Endodermal cell (in vitro differentiated cells): ENCODE data around the gene PTOV1. TPM values are rescaled to one million over a fixed set of nuclear protein-coding genes. Genes with fewer than 3 reads are reported as not detected.

ENCODE experiments used
- DNase-seq: peaks from one replicate; pipeline ENCODE4 v3.0.0-alpha.2; 2017
- H3K27ac ChIP-seq: 2 replicates; pipeline ENCODE4 v1.5.1; 2013; ENCODE audit warnings: mild to moderate bottlenecking, low read depth, low read length, moderate library complexity
- H3K27me3 ChIP-seq: 2 replicates; pipeline ENCODE4 v1.6.1; 2013; ENCODE audit warnings: mild to moderate bottlenecking, low read length, moderate library complexity; ENCODE audit not compliant: insufficient read depth, control insufficient read depth, poor library complexity, severe bottlenecking
- H3K36me3 ChIP-seq: 2 replicates; pipeline ENCODE4 v1.7.0; 2013; ENCODE audit warnings: mild to moderate bottlenecking, low read length, moderate library complexity; ENCODE audit not compliant: control insufficient read depth, insufficient read depth
- H3K4me1 ChIP-seq: one replicate; pipeline ENCODE4 v1.7.0; 2013; ENCODE audit warnings: low read length; ENCODE audit not compliant: control insufficient read depth, insufficient read depth
- H3K4me3 ChIP-seq: 2 replicates; pipeline ENCODE4 v1.5.1; 2013; ENCODE audit warnings: mild to moderate bottlenecking, low read length, moderate library complexity
- H3K9ac ChIP-seq: 2 replicates; pipeline ENCODE4 v1.6.1; 2013; ENCODE audit warnings: mild to moderate bottlenecking, low read length, moderate library complexity; ENCODE audit not compliant: poor library complexity, severe bottlenecking; ENCODE audit errors: extremely low read depth
- H3K9me3 ChIP-seq: 2 replicates; pipeline ENCODE4 v1.6.1; 2013; ENCODE audit warnings: mild to moderate bottlenecking, low read length, moderate library complexity; ENCODE audit not compliant: control insufficient read depth
- H3K27ac Mint-ChIP-seq: 2 replicates; pipeline ENCODE4 v1.8.0; 2020; ENCODE audit warnings: mixed read lengths
- H3K27me3 Mint-ChIP-seq: 2 replicates; pipeline ENCODE4 v1.8.0; 2021; ENCODE audit warnings: mild to moderate bottlenecking, mixed read lengths; ENCODE audit not compliant: insufficient read depth
- H3K36me3 Mint-ChIP-seq: 2 replicates; pipeline ENCODE4 v1.8.0; 2020; ENCODE audit warnings: low read depth, mixed read lengths
- H3K4me1 Mint-ChIP-seq: 2 replicates; pipeline ENCODE4 v1.8.0; 2020; ENCODE audit warnings: mixed read lengths
- H3K4me3 Mint-ChIP-seq: 2 replicates; pipeline ENCODE4 v1.8.0; 2020; ENCODE audit warnings: mild to moderate bottlenecking, moderate library complexity, mixed read lengths
- H3K9me3 Mint-ChIP-seq: 2 replicates; pipeline ENCODE4 v1.8.0; 2020; ENCODE audit warnings: mild to moderate bottlenecking, mixed read lengths
- CTCF ChIP-seq: fragments of 200-600 bp; sonication (generic); conservative IDR thresholded peaks from 2 replicates; pipeline ENCODE4 v1.5.0; 2021; ENCODE audit warnings: antibody characterized with exemption, mild to moderate bottlenecking
- WGBS, 2 experiments: methylation state at CpG; one replicate each; pipeline versions ENCODE4 v1.1.5 to v1.1.7; 2013; ENCODE audit warnings: missing lambda C conversion rate in 2 of 2, mixed read lengths in 1 of 2; ENCODE audit not compliant: insufficient coverage in 1 of 2, insufficient read length in 1 of 2; 5-methylcytosine and 5-hydroxymethylcytosine counted together
- total RNA-seq, 2 donors: library from RNA; stranded (reverse); fragmentation: NEBNext Ultra II Directional in 1 of 2; extraction: Animal tissue kit (Norgen Biotek cat#: 25700) in 1 of 2; gene quantifications; 2 replicates in 1 of 2; 3 replicates in 1 of 2; pipeline ENCODE4 v1.2.1, GENCODE V29; 2021

Gene PTOV1
- total RNA-seq, 2 donors from 2014 or later, result 279 to 287 TPM

GRCh38 chr19:49837009-49837310 lies 14.0 kb upstream of the PTOV1 start:
- no peaks in the 10 kb centered on the region for H3K4me1 Mint-ChIP-seq
- TF ChIP-seq CTCF, result no peak
- H3K9ac ChIP-seq, result no peak overlapping the region
- no peaks in the 10 kb centered on the region for H3K9me3 ChIP-seq
- 92 to 100% methylated on average over 1 to 5 of the region's 5 CpGs for WGBS, 2 experiments
- H3K27me3 ChIP-seq, result no peaks in the 10 kb centered on the region
- DNase-seq, result no peak
- no peak overlapping the region for H3K27ac ChIP-seq
- H3K36me3 Mint-ChIP-seq, result peaks cover 63% of the 10 kb centered on the region
- H3K9me3 Mint-ChIP-seq, result no peaks in the 10 kb centered on the region
- no peaks in the 10 kb centered on the region for H3K27me3 Mint-ChIP-seq
- no peak overlapping the region for H3K27ac Mint-ChIP-seq
- no peak overlapping the region for H3K4me3 ChIP-seq
- no peak overlapping the region for H3K4me3 Mint-ChIP-seq
- peaks cover 38% of the 10 kb centered on the region for H3K36me3 ChIP-seq
- H3K4me1 ChIP-seq, result no peaks in the 10 kb centered on the region

GRCh38 chr19:49837425-49837824 lies 13.5 kb upstream of the PTOV1 start:
- H3K27ac Mint-ChIP-seq, result no peak overlapping the region
- no peak for TF ChIP-seq CTCF
- H3K4me1 ChIP-seq, result no peaks in the 10 kb centered on the region
- no peaks in the 10 kb centered on the region for H3K9me3 Mint-ChIP-seq
- H3K4me3 ChIP-seq, result no peak overlapping the region
- no peak overlapping the region for H3K4me3 Mint-ChIP-seq
- DNase-seq, result no peak
- H3K4me1 Mint-ChIP-seq, result no peaks in the 10 kb centered on the region
- peaks cover 34% of the 10 kb centered on the region for H3K36me3 ChIP-seq
- no peaks in the 10 kb centered on the region for H3K27me3 ChIP-seq
- H3K9ac ChIP-seq, result no peak overlapping the region
- H3K27me3 Mint-ChIP-seq, result no peaks in the 10 kb centered on the region
- no peak overlapping the region for H3K27ac ChIP-seq
- WGBS, 2 experiments, result 95 to 99% methylated on average over 8 to 9 of the region's 9 CpGs
- no peaks in the 10 kb centered on the region for H3K9me3 ChIP-seq
- H3K36me3 Mint-ChIP-seq, result peaks cover 60% of the 10 kb centered on the region

GRCh38 chr19:49838885-49839588 lies 11.9 kb upstream of the PTOV1 start:
- DNase-seq, result no peak
- H3K27me3 ChIP-seq, result no peaks in the 10 kb centered on the region
- Mint-ChIP-seq H3K36me3 (peaks cover 57% of the 10 kb centered on the region), H3K9me3 (no peaks in the 10 kb centered on the region), H3K27ac (no peak overlapping the region), H3K4me1 (no peaks in the 10 kb centered on the region), H3K27me3 (no peaks in the 10 kb centered on the region), H3K4me3 (no peak overlapping the region)
- H3K4me1 ChIP-seq, result no peaks in the 10 kb centered on the region
- H3K4me3 ChIP-seq, result no peak overlapping the region
- H3K9ac ChIP-seq, result no peak overlapping the region
- H3K9me3 ChIP-seq, result no peaks in the 10 kb centered on the region
- H3K36me3 ChIP-seq, result peaks cover 28% of the 10 kb centered on the region
- no peak overlapping the region for H3K27ac ChIP-seq
- no peak for TF ChIP-seq CTCF
- WGBS, 2 experiments, result 97 to 99% methylated on average over 13 to 17 of the region's 18 CpGs
